CD8-positive, alpha-beta memory T cell (primary cell): ENCODE measurements around the gene ETS2. TPM values are rescaled to one million over a fixed set of nuclear protein-coding genes. Genes with fewer than 3 reads are reported as not detected.

Experiments used
- CTCF ChIA-PET: fragments of 350-600 bp; sonication (Branson Sonifier 250); formaldehyde crosslinking; loops from one replicate; lab custom pipeline; 2021; ENCODE audit warnings: antibody characterized with exemption; lab: Charles Lee
- POLR2A ChIA-PET: fragments of 350-600 bp; sonication (Branson Sonifier 250); formaldehyde crosslinking; loops from one replicate; lab custom pipeline; 2021; ENCODE audit warnings: antibody characterized with exemption; lab: Charles Lee
- DNase-seq, 5 donors: peaks; one replicate each; pipeline versions ENCODE4 v3.0.0 to v3.0.0-alpha.2; 2020 to 2022; ENCODE audit warnings: mixed read lengths in 1 of 5
- H3K27ac ChIP-seq: one replicate; pipeline ENCODE4 v1.7.0; 2013; ENCODE audit warnings: low read depth, mild to moderate bottlenecking, low read length, moderate library complexity
- H3K27me3 ChIP-seq: 2 replicates; pipeline ENCODE4 v1.7.0; 2013; ENCODE audit warnings: low read length, mild to moderate bottlenecking; ENCODE audit not compliant: insufficient read depth, poor library complexity, severe bottlenecking
- H3K36me3 ChIP-seq: 2 replicates; pipeline ENCODE4 v1.7.0; 2013; ENCODE audit warnings: mild to moderate bottlenecking, low read length, moderate library complexity; ENCODE audit not compliant: insufficient read depth
- H3K4me1 ChIP-seq: 2 replicates; pipeline ENCODE4 v1.7.0; 2013; ENCODE audit warnings: mild to moderate bottlenecking, low read length, moderate library complexity; ENCODE audit not compliant: insufficient read depth
- H3K4me3 ChIP-seq: 2 replicates; pipeline ENCODE4 v1.7.0; 2013; ENCODE audit warnings: mild to moderate bottlenecking, low read length
- H3K9me3 ChIP-seq: 2 replicates; pipeline ENCODE4 v1.7.0; 2013; ENCODE audit warnings: mild to moderate bottlenecking, low read length
- H3K27ac Mint-ChIP-seq, 8 donors: one replicate each; pipeline ENCODE4 v1.8.0; 2020 to 2021; ENCODE audit warnings: mixed read lengths in 8 of 8, mild to moderate bottlenecking in 6 of 8, inconsistent platforms in 3 of 8, moderate library complexity in 3 of 8
- H3K27me3 Mint-ChIP-seq, 2 donors: one replicate each; pipeline ENCODE4 v1.8.0; 2020 to 2021; ENCODE audit warnings: mixed read lengths in 2 of 2, mild to moderate bottlenecking in 1 of 2, moderate library complexity in 1 of 2
- H3K36me3 Mint-ChIP-seq, 3 donors: one replicate each; pipeline ENCODE4 v1.8.0; 2020 to 2021; ENCODE audit warnings: mixed read lengths in 3 of 3, inconsistent platforms in 1 of 3, mild to moderate bottlenecking in 1 of 3
- H3K4me1 Mint-ChIP-seq, 3 donors: one replicate each; pipeline ENCODE4 v1.8.0; 2020 to 2021; ENCODE audit warnings: mixed read lengths in 3 of 3, inconsistent platforms in 1 of 3, mild to moderate bottlenecking in 1 of 3
- H3K4me3 Mint-ChIP-seq, 7 donors: one replicate each; pipeline ENCODE4 v1.8.0; 2020 to 2021; ENCODE audit warnings: mixed read lengths in 7 of 7, mild to moderate bottlenecking in 6 of 7, moderate library complexity in 4 of 7, inconsistent platforms in 2 of 7
- H3K9me3 Mint-ChIP-seq, 5 donors: one replicate each; pipeline ENCODE4 v1.8.0; 2020 to 2022; ENCODE audit warnings: mixed read lengths in 5 of 5, mild to moderate bottlenecking in 3 of 5, moderate library complexity in 2 of 5, inconsistent platforms in 1 of 5
- polyA plus RNA-seq: library from polyadenylated mRNA; unstranded; fragments of 300-500 nt; fragmentation: Illumina TruSeq; gene quantifications from one replicate; pipeline ENCODE4 v1.2.3, GENCODE V29; 2021
- total RNA-seq, 2 experiments: library from RNA; stranded (reverse); gene quantifications; one replicate each; pipeline ENCODE4 v1.2.3, GENCODE V29; 2021

Gene ETS2
- total RNA-seq (10 to 100 TPM; 37.9 to 39.7 TPM), polyA plus RNA-seq (9.7 TPM)

- H3K27me3 ChIP-seq = no peaks in the 10 kb centered on the region
These were observed at the start of gene ETS2 for GRCh38 chr21:38805328-38806152. ETS2 (plus strand) TSS chr21:38805929; CDS start chr21:38810035, 4,106 bp downstream.

GRCh38 chr21:38756746-38757145 lies 49.0 kb upstream of the ETS2 start:
- Mint-ChIP-seq H3K4me3 (no peak overlapping the region), H3K36me3 (no peaks in the 10 kb centered on the region), H3K4me1 (peaks cover 8 to 14% (median 13%) of the 10 kb centered on the region in 3 donors), H3K27ac (no peak overlapping the region), H3K9me3 (no peaks in the 10 kb centered on the region), H3K27me3 (peaks cover 0 to 4% of the 10 kb centered on the region in 2 donors)
- CTCF ChIA-PET = no interaction called here
- Histone ChIP-seq H3K27ac (no peak overlapping the region), H3K27me3 (no peaks in the 10 kb centered on the region), H3K4me3 (no peak overlapping the region), H3K4me1 (no peaks in the 10 kb centered on the region), H3K9me3 (no peaks in the 10 kb centered on the region), H3K36me3 (no peaks in the 10 kb centered on the region)
- DNase-seq = no peak
- POLR2A ChIA-PET = no interaction called here

More at GRCh38 chr21:38805328-38806152, at the start of gene ETS2:
- peaks cover 23% of the 10 kb centered on the region for H3K4me1 ChIP-seq
- peak; percentile 51 to 73 (median 62) for DNase-seq
- peak within 1 kb of the TSS; percentile 52 to 92 (median 85) for H3K27ac Mint-ChIP-seq
- peaks cover 0 to 14% (median 1%) of the 10 kb centered on the region in 3 donors for H3K36me3 Mint-ChIP-seq
- H3K4me3 Mint-ChIP-seq = peak within 1 kb of the TSS; percentile 85 to 96 (median 90)
- peak within 1 kb of the TSS; percentile 76 for H3K4me3 ChIP-seq
- peaks cover 1 to 3% of the 10 kb centered on the region in 2 donors for H3K27me3 Mint-ChIP-seq
- ChIA-PET POLR2A (interaction anchor here (1.0 kb wide), 1 partner anchor 39 kb away, joined by 4 read pairs; no protein-coding TSS in a partner anchor), CTCF (no interaction called here)
- no peaks in the 10 kb centered on the region for H3K36me3 ChIP-seq
- no peaks in the 10 kb centered on the region for H3K9me3 ChIP-seq
- peak within 1 kb of the TSS; percentile 60 for H3K27ac ChIP-seq
- peaks cover 22 to 36% (median 34%) of the 10 kb centered on the region in 3 donors for H3K4me1 Mint-ChIP-seq
- H3K9me3 Mint-ChIP-seq = no peaks in the 10 kb centered on the region

- Mint-ChIP-seq H3K27ac (peak overlapping the region in 1 of 8 donors; percentile 21), H3K27me3 (peaks cover 0 to 3% of the 10 kb centered on the region in 2 donors), H3K9me3 (no peaks in the 10 kb centered on the region), H3K4me1 (peaks cover 8 to 14% (median 13%) of the 10 kb centered on the region in 3 donors), H3K36me3 (no peaks in the 10 kb centered on the region), H3K4me3 (no peak overlapping the region)
- H3K27me3 ChIP-seq = no peaks in the 10 kb centered on the region
- ChIA-PET CTCF (no interaction called here), POLR2A (no interaction called here)
- no peaks in the 10 kb centered on the region for H3K4me1 ChIP-seq
- H3K27ac ChIP-seq = no peak overlapping the region
- no peak overlapping the region for H3K4me3 ChIP-seq
- no peaks in the 10 kb centered on the region for H3K9me3 ChIP-seq
- no peak for DNase-seq
- H3K36me3 ChIP-seq = no peaks in the 10 kb centered on the region
These were observed 47.1 kb upstream of the ETS2 start for GRCh38 chr21:38758501-38759214.

GRCh38 chr21:38759413-38759812 lies 46.3 kb upstream of the ETS2 start:
- no peak for DNase-seq
- Histone ChIP-seq H3K27ac (no peak overlapping the region), H3K4me3 (no peak overlapping the region), H3K36me3 (no peaks in the 10 kb centered on the region), H3K4me1 (no peaks in the 10 kb centered on the region), H3K9me3 (no peaks in the 10 kb centered on the region), H3K27me3 (no peaks in the 10 kb centered on the region)
- peaks cover 0 to 3% of the 10 kb centered on the region in 2 donors for H3K27me3 Mint-ChIP-seq
- H3K36me3 Mint-ChIP-seq = no peaks in the 10 kb centered on the region
- ChIA-PET CTCF (no interaction called here), POLR2A (no interaction called here)
- no peaks in the 10 kb centered on the region for H3K9me3 Mint-ChIP-seq
- H3K27ac Mint-ChIP-seq = no peak overlapping the region
- no peak overlapping the region for H3K4me3 Mint-ChIP-seq
- peaks cover 8 to 14% (median 13%) of the 10 kb centered on the region in 3 donors for H3K4me1 Mint-ChIP-seq

GRCh38 chr21:38760017-38760761 lies 45.5 kb upstream of the ETS2 start:
- Mint-ChIP-seq H3K36me3 (no peaks in the 10 kb centered on the region), H3K4me1 (peaks cover 7 to 11% (median 10%) of the 10 kb centered on the region in 3 donors), H3K4me3 (no peak overlapping the region), H3K27ac (peak overlapping the region in 3 of 8 donors; percentile 17 to 31 (median 26)), H3K9me3 (no peaks in the 10 kb centered on the region), H3K27me3 (peaks cover 0 to 1% of the 10 kb centered on the region in 2 donors)
- Histone ChIP-seq H3K36me3 (no peaks in the 10 kb centered on the region), H3K27me3 (no peaks in the 10 kb centered on the region), H3K4me1 (no peaks in the 10 kb centered on the region), H3K9me3 (no peaks in the 10 kb centered on the region), H3K4me3 (no peak overlapping the region), H3K27ac (no peak overlapping the region)
- ChIA-PET CTCF (interaction anchor here (0.9 kb wide), 1 partner anchor 9 kb away, joined by 3 read pairs; no protein-coding TSS in a partner anchor), POLR2A (no interaction called here)
- DNase-seq = no peak

- peaks cover 6 to 11% (median 8%) of the 10 kb centered on the region in 3 donors for H3K4me1 Mint-ChIP-seq
- no peak for DNase-seq
- no peaks in the 10 kb centered on the region for H3K4me1 ChIP-seq
- H3K27me3 Mint-ChIP-seq = peaks cover 0 to 1% of the 10 kb centered on the region in 2 donors
- ChIA-PET CTCF (interaction anchor here (0.9 kb wide), 1 partner anchor 8 kb away, joined by 3 read pairs; no protein-coding TSS in a partner anchor), POLR2A (no interaction called here)
- no peaks in the 10 kb centered on the region for H3K27me3 ChIP-seq
- H3K4me3 Mint-ChIP-seq = no peak overlapping the region
- H3K27ac ChIP-seq = no peak overlapping the region
- H3K27ac Mint-ChIP-seq = peak overlapping the region in 1 of 8 donors; percentile 31
- no peaks in the 10 kb centered on the region for H3K9me3 ChIP-seq
- H3K9me3 Mint-ChIP-seq = no peaks in the 10 kb centered on the region
- no peak overlapping the region for H3K4me3 ChIP-seq
- H3K36me3 ChIP-seq = no peaks in the 10 kb centered on the region
- H3K36me3 Mint-ChIP-seq = no peaks in the 10 kb centered on the region
These were observed 45.0 kb upstream of the ETS2 start for GRCh38 chr21:38760762-38761155.

- Histone ChIP-seq H3K27me3 (no peaks in the 10 kb centered on the region), H3K9me3 (no peaks in the 10 kb centered on the region), H3K36me3 (no peaks in the 10 kb centered on the region), H3K4me1 (peaks cover 4% of the 10 kb centered on the region), H3K4me3 (no peak overlapping the region), H3K27ac (no peak overlapping the region)
- DNase-seq = no peak
- Mint-ChIP-seq H3K27me3 (peaks cover 0 to 1% of the 10 kb centered on the region in 2 donors), H3K27ac (peak overlapping the region in 3 of 8 donors; percentile 8 to 74 (median 47)), H3K4me3 (no peak overlapping the region), H3K36me3 (no peaks in the 10 kb centered on the region), H3K9me3 (no peaks in the 10 kb centered on the region), H3K4me1 (peaks cover 6 to 15% (median 11%) of the 10 kb centered on the region in 3 donors)
- ChIA-PET POLR2A (no interaction called here), CTCF (no interaction called here)
These were observed 44.2 kb upstream of the ETS2 start for GRCh38 chr21:38761531-38761930.
